Neural progenitor cell (in vitro differentiated cells): ENCODE data around the gene ARL15.

Experiments
- EZH2 ChIP-seq: fragments of 200-600 bp; sonication (generic); IDR thresholded peaks from 2 replicates; pipeline ENCODE4 v1.6.1; 2017; ENCODE audit warnings: antibody characterized with exemption, mild to moderate bottlenecking, moderate library complexity
- EZH2phosphoT487 ChIP-seq: fragments of 200-600 bp; sonication (generic); IDR thresholded peaks from 2 replicates; pipeline ENCODE4 v1.6.1; 2017; ENCODE audit warnings: antibody characterized with exemption

DNA sequence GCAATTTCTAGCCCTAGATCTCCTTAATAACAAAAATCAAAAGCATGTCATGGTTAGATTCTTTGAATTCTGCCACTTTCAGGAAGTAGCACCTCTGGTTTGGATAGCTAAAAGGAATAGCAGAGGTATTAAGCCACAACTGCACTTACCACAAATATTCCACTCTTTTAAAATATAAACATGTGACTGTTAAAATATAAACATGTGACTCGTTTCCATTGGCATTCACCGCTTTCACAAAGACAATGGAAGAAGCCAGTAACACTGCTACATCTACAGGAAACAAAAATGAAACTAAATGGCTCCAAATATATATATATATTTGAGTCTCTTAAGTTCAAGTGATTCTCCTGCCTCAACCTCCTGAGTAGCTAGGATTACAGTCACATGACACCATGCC lies 222.9 kb downstream of the ARL15 start:
- TF ChIP-seq EZH2, result no peak
- no peak for TF ChIP-seq EZH2phosphoT487
